GM19328 (cell line): ENCODE results near the gene CLBA1.

Experiments used
- ATAC-seq: cut with Tn5 transposase; IDR thresholded peaks from one replicate; pipeline ENCODE4 v1.9.1; 2021; ENCODE audit warnings: mild to moderate bottlenecking, moderate library complexity; ENCODE audit not compliant: unreplicated experiment

The CLBA1 gene

DNA sequence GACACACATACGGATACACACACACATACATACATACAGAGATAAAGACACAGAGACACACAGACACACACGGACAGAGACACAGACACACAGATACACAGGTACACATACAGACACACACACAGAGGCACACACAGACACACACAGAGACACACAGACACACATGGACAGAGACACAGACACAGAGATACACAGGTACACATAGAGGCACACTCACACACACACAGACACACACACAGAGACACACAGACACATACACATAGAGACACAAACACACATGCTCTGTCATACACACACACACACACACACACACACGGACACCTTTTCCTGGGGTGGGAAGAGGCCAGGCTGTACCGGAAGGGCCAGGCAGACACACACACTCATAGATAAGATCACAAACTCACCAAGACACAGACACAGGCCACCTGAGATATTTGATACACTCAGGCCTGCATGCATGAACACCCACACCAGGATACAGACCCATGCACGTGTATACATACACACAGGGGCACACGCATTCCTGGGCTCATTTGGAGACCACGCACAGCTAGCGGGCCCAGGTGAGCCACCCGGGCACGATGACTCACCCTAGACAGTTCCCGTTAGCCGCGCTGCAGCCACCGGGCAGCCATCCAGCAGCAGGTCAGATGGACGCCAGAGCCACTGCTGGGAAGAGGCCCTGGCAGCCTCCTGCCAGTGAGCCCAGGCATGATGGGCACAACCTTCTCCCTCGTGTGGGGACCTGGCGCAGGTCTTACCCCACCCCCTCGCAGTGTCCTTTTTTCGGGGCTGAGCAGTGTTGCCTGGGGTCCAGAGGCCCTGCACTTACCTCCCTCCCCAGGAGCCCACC is 5.6 kb upstream of the CLBA1 start:
- ATAC-seq, result no peak

DNA sequence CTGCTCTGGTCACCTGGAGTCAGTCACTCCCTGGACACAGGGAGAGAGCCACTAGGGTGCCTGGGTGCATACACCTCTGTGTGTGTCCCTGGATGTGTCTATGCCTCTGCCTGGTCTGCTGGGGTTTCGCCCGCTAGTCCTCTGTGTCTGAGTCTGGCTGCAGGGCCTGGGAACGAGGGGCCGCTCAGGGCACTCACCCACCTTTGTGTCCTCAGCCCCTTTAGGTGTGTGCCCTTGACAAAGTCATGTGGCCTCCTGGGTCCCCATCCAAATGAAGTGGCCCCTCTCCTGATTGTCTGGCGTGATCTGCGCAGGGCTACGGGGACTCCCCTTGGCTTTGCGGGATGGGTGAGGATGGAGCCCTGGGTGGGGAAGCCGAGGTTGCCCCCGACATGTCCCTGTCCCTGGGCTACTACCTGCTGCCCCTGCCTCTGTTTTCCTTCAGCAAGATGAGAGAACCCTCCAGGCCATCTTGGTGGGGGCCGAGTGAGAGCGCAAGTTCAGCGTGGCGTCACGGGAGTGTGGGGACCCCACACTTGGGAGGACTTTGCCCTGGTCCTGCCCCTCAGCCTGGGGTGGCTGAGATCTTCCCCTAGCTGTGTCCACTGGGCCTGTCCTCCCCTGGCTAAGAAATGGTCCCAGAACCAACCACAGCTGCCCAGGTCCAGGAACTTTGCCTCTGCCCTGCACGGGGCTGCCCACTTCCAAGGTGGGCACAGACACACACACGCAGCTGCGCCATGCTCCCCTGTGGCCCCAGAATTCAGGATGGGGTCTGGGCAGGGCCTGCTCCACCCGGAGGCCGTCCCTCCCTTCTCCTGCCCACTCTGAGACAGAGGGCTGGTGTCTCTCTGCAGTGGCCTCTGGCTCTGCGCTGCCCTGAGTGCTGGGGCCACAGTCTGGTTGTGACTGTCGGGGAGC is 4.7 kb upstream of the CLBA1 start:
- ATAC-seq, result no peak

DNA sequence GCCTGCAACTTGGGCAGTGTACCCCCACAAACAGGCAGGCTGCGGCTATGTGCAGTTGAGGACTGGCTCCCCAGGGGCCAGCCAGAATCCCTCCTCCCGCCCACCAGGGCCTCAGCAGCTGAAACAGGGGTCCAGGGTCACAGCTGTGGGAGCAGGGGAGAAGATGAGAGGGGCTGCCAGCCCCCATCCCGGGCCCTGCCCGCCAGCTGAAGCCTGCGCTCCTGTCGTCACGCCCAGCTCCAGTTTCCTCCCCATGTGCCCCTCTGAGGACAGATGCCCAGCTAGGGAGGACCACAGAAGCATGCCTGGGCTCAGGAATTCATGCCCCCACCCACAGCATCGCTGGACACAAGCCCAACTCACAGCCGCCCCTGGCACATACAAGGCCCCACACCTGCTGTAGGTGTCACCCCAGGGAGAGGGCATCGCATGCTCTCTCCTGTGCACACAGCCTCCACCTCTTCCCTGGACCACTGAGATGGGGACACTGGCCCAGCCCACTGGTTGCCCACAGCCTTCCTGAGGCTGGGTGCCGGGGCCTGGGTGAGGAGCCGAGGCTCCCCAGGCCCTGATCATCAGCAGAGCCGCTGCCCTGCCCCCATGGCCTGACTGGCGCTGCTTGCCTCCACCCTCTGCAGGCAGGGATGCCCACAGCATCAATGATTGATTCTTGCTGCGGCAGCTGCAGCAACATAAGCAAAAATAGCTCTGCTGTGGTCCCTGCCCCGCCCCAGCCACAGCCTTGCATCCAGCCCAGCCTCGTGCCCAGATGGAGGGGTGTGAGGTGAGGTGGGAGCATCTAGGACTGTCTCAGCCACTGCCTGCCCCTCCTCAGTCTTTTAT is 3.7 kb upstream of the CLBA1 start:
- no peak for ATAC-seq

DNA sequence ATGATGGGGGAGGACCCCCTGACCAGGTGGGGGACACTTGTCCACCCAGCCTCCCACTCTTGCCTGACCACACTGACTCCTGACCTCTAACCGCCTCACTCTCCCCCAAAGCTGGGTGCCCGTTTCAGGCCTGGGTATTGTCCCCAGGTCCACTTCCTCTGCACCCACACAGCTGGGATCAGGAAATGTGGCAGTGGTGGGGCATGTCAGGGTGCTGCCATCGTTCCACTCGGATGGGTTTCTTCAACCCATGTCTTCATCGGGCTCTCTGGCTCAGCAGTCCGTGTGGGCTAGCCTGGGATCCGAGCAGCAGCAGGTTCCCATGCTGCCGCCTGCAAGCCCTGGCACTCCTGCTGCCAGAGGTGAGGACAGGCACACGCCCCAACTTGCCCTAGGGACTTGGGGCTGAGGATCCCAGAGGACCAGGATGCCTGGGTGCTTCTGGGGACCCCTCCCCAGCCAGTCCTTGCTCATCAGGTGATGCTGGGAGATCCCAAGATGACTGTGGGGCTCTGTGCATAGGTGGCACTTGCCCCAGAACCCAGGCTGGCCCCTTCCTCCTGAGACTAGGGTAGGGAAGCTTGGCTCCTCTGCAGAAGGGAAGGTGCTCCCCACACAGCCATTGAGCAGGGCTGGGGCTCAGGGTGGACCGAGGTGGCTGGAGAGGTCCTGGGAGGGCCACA is 2.9 kb upstream of the CLBA1 start:
- ATAC-seq, result no peak

DNA sequence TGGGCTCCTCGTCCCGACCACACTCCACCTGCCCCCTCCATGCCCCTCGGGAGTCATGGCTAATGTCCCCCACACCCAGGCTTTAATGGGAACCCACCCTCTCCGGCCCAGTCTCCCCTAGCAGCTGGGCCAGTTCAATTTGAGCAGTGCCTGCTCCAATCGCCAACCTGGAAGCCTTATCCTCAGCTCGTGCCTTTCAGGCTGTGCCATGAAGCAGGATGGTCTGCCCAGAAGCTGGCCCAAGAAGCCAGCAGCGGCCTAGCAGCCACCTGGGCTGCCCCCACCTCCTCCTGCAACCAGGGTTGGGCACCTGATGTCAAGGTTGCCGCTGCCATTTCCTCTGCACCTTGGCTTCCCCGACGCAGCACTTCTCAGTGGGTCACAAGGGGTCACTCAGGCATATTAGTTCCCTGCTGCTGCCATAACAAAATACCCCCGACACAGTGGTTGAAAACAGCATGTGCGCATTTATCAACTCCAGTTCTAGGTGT is 2.3 kb upstream of the CLBA1 start:
- no peak for ATAC-seq

DNA sequence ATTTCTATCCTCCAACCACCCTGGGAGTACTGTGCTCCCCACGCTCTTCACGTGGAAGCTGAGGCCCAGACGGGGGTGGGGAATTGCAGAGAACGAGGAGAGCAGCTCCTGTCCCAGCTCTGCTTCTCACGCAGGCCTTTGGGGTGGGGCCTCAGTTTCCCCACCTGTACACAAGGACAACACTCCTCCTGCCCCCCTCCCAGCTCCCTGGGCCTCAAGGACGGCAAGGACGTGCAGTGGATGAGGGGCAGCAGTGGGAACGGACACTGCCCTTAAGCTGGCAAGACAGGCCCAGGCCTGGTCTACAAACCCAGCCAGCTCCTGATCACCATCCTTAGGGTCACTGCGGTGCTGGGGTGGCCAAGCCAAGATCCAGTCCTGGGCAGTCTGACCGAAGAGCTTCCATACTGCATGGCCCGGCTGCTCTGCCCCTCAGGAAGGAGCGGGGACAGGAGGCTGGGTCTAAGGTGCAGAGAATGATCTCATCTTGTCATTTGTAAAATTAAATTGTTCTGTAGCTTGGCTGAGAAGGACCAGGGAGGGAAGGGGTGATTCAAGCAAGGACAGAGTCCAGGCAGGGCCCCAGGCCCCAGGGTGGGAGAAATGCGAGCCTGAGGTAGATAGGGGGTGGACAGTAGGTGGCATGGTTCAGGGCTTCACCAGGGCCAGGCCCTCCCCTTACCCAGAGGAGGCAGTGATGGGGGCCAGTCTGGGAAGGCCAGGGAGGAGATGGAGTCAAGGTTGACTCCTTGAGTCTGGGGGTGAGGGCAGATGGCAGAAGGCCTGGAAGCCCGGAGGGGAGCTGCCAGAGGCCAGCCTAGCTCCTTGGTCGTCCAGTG is 1.3 kb upstream of the CLBA1 start:
- no peak for ATAC-seq

DNA sequence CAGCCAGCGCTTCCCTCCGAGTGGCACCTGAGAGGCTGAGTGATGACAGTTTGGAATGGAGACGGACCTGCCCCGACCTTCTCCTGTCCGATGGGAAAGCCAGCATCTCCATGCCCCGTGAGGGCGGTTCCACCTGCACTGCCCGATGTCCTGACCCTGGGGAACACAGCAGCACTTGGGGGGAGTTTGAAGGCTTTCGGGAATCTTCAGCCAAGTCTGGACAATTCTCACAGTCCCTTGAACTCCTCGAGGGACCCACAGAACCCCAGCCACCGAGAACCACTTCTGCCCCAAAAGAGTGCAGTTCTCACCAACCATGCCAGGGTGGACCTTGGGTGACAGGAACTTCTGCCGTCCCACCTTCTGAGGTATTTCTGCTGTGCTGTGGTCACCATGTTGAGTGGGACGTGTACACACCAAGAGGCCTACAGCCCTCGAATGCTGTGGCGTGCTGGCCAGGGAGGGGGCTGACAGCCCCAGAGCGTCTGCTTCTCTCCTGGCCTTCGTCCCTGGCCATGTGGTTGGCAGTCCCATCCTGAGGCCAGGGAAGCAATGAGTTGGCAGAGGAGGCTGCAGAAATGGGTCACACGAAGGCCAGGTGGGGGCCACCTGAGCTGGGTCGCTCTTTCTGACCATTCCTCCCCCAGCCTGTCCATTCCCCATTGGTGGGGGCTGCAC is 1.0 kb downstream of the CLBA1 start:
- no peak for ATAC-seq

DNA sequence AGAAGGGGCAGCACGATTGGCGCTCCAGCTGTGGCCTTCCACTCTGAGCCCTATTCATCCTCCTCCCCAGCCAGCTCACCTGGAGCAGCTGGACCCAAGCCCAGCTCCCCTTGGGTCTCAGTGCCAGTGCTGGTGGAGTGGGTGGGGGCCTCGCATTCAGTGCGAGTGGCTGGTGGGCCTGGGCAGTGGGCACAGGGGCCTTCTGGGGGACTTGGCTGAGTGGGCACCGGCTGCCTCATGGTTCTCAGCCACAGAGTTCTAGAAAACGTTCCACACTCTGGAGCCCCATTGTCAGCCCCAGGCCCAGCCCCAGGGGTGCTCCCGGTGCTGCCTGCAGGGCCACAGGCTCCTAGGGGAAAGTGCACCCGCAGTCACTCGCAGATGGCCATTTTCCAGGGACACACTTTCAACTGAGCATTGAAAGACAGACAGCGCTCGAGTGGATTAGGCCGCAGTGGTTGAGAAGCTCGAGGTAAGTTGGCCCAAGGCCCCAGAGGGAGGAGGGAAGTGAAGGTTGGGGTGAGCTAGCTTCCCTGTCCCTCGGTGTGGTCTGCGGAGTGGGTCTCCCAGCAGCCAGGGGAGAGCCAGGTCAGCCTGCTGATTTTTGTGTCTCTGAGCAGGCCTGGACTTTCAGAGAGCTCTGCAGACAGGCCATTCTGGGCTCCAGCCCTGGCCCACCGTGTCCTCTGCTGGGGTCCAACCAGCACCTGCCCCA is 3.8 kb downstream of the CLBA1 start:
- ATAC-seq, result no peak

DNA sequence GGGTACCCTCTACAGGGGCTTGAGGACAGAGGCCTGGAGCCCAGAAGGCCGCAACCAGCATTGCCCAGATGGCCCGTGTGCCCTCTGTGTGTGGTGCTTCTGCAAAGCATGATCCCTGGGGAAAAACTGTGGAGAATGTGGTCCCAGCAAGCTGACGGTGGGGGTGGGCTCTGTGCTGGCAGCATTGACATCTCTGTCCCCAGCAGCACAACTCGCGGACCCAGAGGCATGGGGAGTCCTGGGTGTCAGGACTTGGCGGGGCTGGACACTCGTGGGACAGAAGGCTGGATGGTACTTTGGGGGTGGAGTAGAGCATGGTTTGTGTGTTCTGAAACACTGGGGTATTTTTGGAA is 4.3 kb downstream of the CLBA1 start:
- no peak for ATAC-seq

DNA sequence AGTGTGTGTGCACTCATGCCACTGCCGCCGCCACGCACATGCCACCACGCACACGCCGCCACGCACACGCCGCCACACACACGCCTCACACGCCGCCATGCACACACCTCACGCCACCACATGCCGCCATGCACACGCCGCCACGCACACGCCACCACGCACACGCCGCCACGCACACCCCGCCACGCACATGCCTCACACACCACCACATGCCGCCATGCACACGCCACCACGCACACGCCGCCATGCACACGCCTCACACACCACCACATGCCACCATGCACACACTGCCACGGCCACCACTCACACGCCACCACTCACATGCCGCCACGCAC is 6.3 kb downstream of the CLBA1 start:
- ATAC-seq, result no peak

DNA sequence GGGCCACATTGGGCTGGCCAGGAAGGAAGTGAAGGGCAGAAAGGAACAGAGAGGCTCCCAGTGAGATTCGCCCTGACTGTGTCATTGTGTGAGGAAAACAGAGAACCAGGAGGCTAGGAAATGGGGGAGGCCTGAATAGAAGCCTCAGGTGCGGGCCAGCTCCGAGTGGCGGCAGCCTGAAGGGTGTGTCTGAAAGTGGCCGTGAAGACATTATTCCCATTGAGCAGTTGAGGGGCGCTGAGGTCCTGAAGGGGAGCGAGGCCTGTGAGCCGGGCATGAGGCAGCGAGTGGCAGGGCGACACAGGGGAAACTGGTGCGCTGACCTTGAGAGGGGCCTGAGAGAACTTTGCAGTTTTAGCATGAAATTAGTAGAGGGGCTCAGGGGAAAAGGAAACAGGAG is 6.9 kb downstream of the CLBA1 start:
- ATAC-seq, result no peak

DNA sequence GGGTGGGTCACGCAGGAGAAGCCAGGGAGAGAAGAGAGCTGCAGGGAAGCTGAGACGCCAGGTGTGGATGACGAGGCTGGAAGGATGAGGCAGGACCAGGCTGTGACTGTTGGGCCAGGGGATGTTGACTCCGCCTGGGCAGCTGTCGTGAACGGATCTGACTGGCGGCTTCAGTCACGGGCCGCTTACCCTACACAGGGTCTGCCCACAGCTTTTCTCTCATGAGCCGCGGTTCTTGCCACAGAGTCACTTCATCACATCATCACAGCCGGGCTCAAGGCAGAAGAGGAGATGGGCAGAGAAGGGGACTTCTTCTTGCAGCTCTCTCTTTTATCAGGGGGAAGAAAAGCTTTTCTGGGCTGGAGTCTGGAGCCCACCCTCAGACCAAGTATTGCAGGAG is 7.7 kb downstream of the CLBA1 start:
- no peak for ATAC-seq

DNA sequence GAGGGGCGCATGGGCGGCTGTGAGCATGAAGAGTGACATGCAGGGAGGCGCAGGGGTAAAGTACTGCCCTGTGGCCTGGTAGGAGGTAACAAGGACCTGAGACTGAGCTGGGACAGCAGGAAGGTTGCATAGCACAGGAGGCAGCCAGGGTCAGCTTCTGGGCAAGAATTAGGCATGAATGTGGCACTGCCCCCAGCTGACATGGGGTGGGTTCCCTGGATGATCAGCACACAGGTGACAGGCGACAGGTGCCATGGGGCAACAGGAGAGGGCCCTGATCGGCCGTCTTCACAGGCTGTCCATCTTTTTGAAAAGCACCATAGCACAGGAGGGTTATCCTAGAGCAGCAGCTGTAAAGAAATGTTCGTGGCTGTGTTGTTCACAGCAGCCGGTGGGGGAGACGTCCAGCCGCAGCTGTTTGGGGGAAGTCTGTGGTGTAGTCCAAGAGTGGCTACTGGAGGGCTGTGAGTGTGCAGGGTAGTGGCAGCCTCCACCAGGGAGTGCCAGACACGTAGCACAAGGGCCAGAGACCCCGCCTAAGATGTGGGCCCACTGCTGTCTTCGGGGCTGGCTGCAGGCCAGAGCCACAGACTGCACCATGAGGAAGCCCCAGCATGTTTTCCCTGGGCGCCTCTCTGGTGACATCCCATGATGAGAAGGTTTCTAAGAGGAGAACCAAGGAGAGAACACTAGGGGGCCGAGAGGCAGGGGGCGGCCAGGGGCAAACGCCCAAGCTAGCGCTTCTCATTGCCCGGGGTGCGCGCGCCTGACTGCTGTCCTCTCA is 8.4 kb downstream of the CLBA1 start:
- no peak for ATAC-seq

DNA sequence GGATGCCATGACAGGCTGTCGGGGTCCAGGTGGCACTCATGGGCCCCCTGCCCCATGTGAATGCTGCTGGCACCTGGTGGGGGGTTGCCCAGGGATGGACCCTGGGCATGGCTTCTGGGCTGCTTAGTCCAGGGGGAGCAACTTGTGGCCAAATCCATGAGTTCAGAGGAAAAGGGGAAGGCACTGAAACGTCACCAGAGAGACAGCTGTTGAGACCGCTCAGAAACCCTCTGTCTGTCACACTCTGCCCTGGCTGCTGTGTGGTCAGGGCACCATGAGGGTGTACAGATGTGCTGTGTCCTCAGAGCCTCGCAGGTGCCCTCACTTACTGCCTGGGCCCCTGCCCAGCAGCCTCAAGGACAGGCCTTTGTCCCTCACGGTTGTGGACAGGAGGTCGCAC is 9.4 kb downstream of the CLBA1 start:
- ATAC-seq, result no peak

DNA sequence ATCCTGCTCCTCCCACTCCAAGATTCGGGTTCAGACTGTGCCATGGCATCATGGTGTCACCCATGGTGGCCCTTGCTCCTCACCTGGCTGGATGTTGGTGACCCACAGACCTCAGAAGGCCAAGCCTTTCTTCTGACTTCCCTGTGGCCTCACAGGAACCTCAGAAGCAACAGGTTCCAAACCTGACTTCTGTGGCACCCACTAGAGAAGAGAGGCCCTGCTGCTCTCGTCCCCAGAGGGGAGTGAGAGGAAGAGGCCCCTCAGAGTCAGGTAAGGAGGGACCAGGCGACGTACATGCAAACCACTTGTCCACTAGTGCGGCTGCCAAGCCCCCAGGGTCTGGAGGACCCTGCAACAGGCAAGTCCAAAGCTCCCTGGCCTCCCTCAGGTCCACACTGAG is 10.4 kb downstream of the CLBA1 start:
- ATAC-seq, result no peak

DNA sequence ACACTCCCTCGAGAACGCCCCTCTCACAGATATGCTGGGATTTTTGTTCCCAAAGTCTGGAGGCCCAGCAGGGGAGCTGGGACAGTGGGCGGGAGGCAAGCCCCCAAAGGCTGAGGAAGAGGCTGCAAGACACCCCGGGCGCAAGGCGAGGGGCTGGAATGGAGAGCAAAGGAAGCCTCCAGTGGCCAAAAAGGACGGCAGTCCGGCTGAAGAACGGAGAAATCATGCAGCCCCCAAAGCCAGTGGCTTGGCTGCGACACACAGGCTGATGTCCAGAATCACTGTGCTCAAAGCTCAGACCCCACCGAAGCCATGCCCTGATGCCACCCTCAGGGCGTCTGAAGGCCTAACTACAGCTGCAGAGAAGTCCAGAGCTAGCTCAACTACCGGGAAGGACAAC is 10.9 kb downstream of the CLBA1 start:
- no peak for ATAC-seq

DNA sequence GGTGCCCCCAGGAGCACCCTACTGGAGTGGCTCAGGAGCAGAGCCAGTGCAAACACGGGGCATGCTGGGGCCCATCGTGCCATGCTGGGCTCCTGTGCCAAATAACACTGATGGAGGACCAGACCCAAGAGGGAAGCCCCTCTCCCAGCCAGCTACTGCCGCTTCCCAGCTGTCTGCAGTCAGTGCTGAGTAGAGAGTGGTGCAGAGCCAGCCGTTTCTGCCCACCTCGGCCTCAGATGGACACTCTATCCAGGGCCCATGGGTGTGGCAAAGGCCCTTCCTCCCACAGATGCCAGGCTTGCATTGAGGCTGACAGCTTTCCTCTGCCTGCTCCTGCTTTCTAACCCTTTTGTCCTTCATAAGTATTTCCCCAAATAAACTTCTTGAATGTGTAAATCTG is 13.2 kb downstream of the CLBA1 start:
- no peak for ATAC-seq

DNA sequence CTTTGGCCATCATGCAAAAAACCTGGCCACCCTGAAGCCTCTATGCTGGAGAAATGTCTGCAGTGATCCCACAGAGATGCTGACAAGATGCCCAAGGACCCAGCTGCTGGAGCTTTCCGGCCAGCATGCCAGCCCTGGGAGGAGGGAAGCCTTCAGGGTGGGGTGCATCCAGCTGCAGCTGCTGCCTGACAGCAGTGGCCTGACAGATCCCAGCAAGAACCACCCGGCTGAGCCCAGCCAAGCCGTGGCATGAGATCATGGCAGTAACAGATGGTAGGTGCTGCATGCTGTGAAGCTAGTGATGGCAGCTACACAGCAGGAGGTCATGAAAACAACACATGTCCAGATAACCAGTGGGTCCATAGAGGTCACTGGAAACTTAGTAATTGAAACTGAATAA is 13.8 kb downstream of the CLBA1 start:
- no peak for ATAC-seq
